Neuronal stem cell (in vitro differentiated cells): ENCODE results near the gene ST7L.
A peak's percentile ranks its signal among the peaks of the same experiment; 100 is the strongest.

Experiments
- DNase-seq: peaks from one replicate; pipeline ENCODE4 v3.0.0-alpha.2; 2013; ENCODE audit warnings: low spot score
- H2AFZ ChIP-seq: one replicate; pipeline ENCODE4 v1.6.1; 2013; ENCODE audit warnings: mild to moderate bottlenecking, low read length, inconsistent platforms
- H2AK5ac ChIP-seq: 2 replicates; pipeline ENCODE4 v1.6.1; 2013; ENCODE audit warnings: low read depth, mild to moderate bottlenecking, inconsistent platforms, low read length, moderate library complexity, mixed read lengths
- H2BK120ac ChIP-seq: 2 replicates; pipeline ENCODE4 v1.6.1; 2013; ENCODE audit warnings: low read depth, mild to moderate bottlenecking, inconsistent platforms, low read length, moderate library complexity, mixed read lengths
- H2BK12ac ChIP-seq: one replicate; pipeline ENCODE4 v1.6.1; 2013; ENCODE audit warnings: low read length, inconsistent platforms
- H2BK15ac ChIP-seq: 2 replicates; pipeline ENCODE4 v1.6.1; 2013; ENCODE audit warnings: mild to moderate bottlenecking, low read length, inconsistent platforms, mixed read lengths
- H2BK5ac ChIP-seq: one replicate; pipeline ENCODE4 v1.6.1; 2013; ENCODE audit warnings: inconsistent platforms, mild to moderate bottlenecking, low read length, moderate library complexity
- H3K14ac ChIP-seq: one replicate; pipeline ENCODE4 v1.6.1; 2013; ENCODE audit warnings: low read length, inconsistent platforms
- H3K18ac ChIP-seq: 2 replicates; pipeline ENCODE4 v1.6.1; 2013; ENCODE audit warnings: low read length, inconsistent platforms
- H3K23ac ChIP-seq: 2 replicates; pipeline ENCODE4 v1.6.1; 2013; ENCODE audit warnings: low read depth, mild to moderate bottlenecking, mixed read lengths, low read length, inconsistent platforms; ENCODE audit not compliant: poor library complexity
- H3K27ac ChIP-seq: replicated peaks from 3 replicates; pipeline ENCODE4 v1.5.1; 2013; ENCODE audit warnings: low read length, inconsistent platforms
- H3K27me3 ChIP-seq, 3 experiments: 2 replicates each; pipeline ENCODE4 v1.6.1; 2013; ENCODE audit warnings: low read length in 3 of 3, mild to moderate bottlenecking in 2 of 3, inconsistent platforms in 1 of 3, low read depth in 1 of 3, mixed read lengths in 1 of 3, moderate library complexity in 1 of 3; ENCODE audit not compliant: control insufficient read depth in 3 of 3, insufficient read depth in 3 of 3
- H3K36me3 ChIP-seq, 2 donors: replicated peaks in 1 of 2; 2 replicates each; pipeline ENCODE4 v1.6.1; 2013; ENCODE audit warnings: low read length in 2 of 2; ENCODE audit not compliant: control insufficient read depth in 2 of 2, insufficient read depth in 2 of 2
- H3K4ac ChIP-seq: 2 replicates; pipeline ENCODE4 v1.6.1; 2013; ENCODE audit warnings: inconsistent platforms, mild to moderate bottlenecking, low read length, moderate library complexity
- H3K4me1 ChIP-seq, 2 donors: 1 replicate in 1 of 2; 2 replicates in 1 of 2; pipeline ENCODE4 v1.6.1; 2013; ENCODE audit warnings: low read length in 2 of 2, low read depth in 1 of 2; ENCODE audit not compliant: control insufficient read depth in 2 of 2, insufficient read depth in 1 of 2
- H3K4me2 ChIP-seq: one replicate; pipeline ENCODE4 v1.6.1; 2013; ENCODE audit warnings: mild to moderate bottlenecking, low read length, inconsistent platforms; ENCODE audit not compliant: insufficient read depth, poor library complexity, severe bottlenecking
- H3K4me3 ChIP-seq, 2 donors: 2 replicates each; pipeline ENCODE4 v1.5.1; 2013; ENCODE audit warnings: low read length in 2 of 2, mild to moderate bottlenecking in 2 of 2, inconsistent platforms in 1 of 2, moderate library complexity in 1 of 2
- H3K79me1 ChIP-seq: one replicate; pipeline ENCODE4 v1.6.1; 2013; ENCODE audit warnings: low read depth, mild to moderate bottlenecking, inconsistent platforms, low read length, moderate library complexity
- H3K9ac ChIP-seq: one replicate; pipeline ENCODE4 v1.6.1; 2013; ENCODE audit warnings: mild to moderate bottlenecking, low read depth, low read length, inconsistent platforms; ENCODE audit not compliant: poor library complexity
- H3K9me3 ChIP-seq, 2 donors: replicated peaks in 1 of 2; 2 replicates each; pipeline versions ENCODE3 to v1.6.1; 2013; ENCODE audit warnings: low read length in 2 of 2, mild to moderate bottlenecking in 2 of 2, inconsistent platforms in 1 of 2, low read depth in 1 of 2, mixed read lengths in 1 of 2, moderate library complexity in 1 of 2; ENCODE audit not compliant: control insufficient read depth in 2 of 2, insufficient read depth in 1 of 2
- H4K8ac ChIP-seq: one replicate; pipeline ENCODE4 v1.6.1; 2013; ENCODE audit warnings: low read depth, mild to moderate bottlenecking, inconsistent platforms, low read length, moderate library complexity
- H4K91ac ChIP-seq: one replicate; pipeline ENCODE4 v1.6.1; 2013; ENCODE audit warnings: low read length, low read depth, mild to moderate bottlenecking, inconsistent platforms; ENCODE audit not compliant: poor library complexity
- WGBS, 2 donors: extraction: QIAGEN DNeasy Blood & Tissue Kit; methylation state at CpG; one replicate each; pipeline ENCODE4 v1.1.7; 2013; ENCODE audit warnings: missing lambda C conversion rate in 2 of 2, mixed read lengths in 1 of 2; ENCODE audit not compliant: insufficient read length in 2 of 2, insufficient replicate concordance in 1 of 2; ENCODE audit errors: extremely low coverage in 2 of 2; 5-methylcytosine and 5-hydroxymethylcytosine counted together

Gene ST7L

DNA sequence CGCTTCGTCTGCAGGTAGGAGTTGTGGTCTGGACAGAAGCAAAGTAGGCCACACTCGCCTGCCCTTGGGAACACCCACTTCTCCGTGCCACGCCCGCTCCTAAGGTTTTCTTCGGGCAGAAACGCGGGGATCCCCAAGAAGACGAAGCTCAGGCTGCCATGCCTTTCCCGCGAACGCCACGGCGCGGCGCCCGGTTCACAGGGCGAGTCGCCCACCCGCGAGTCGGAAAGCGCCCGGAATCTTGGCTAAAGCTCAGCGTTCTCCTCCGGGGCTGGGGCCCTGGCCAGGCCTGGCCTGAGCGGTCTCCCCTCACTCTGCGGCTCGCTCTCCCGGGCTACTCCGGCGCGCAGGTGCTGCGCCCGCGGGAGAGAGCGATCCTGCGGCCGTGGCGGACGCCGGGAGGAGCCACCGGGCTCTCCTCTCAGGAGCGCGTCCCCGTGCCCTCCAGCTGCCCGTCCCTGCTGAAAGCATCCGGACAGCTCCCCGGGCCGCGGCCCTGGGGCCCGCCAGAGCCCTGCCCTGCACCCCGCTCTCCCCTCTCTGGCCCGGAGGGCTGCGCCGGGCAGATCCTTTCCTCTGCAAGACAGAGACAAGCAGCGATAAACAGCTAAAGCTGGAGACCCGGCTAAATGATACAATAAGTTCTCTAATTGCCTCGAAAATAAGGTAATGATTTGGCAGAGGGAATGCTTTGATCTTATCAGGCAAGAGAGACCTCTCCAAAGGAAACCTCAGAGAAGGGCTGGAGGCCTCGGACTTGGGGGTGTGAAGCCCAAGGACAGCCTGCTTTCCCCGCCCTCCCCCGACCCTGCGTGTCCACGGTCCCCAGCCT is 116.9 kb downstream of the ST7L start:
- Histone ChIP-seq H2AFZ (peak overlapping the region; percentile 96), H3K36me3 (no peaks in the 10 kb centered on the region), H2BK5ac (peak overlapping the region; percentile 58), H2BK15ac (peak overlapping the region; percentile 0), H3K18ac (peak overlapping the region; percentile 89), H4K8ac (no peak overlapping the region), H3K27ac (no peak overlapping the region), H2BK120ac (peak overlapping the region; percentile 75), H3K4ac (no peak overlapping the region), H2BK12ac (no peak overlapping the region), H3K79me1 (no peaks in the 10 kb centered on the region), H3K9ac (peak overlapping the region; percentile 15), H2AK5ac (no peak overlapping the region), H3K4me2 (peak overlapping the region; percentile 78), H3K14ac (no peak overlapping the region), H3K23ac (peak overlapping the region; percentile 93), H3K4me1 (peaks cover 29 to 31% of the 10 kb centered on the region in 2 donors), H4K91ac (no peak overlapping the region), H3K27me3 (peaks cover 0 to 20% (median 8%) of the 10 kb centered on the region in 3 experiments), H3K4me3 (peak overlapping the region; percentile 47 to 71), H3K9me3 (no peaks in the 10 kb centered on the region)
- WGBS, 2 donors, result no CpG with 5 or more reads among the region's 65 CpGs
- peak; percentile 57 for DNase-seq

DNA sequence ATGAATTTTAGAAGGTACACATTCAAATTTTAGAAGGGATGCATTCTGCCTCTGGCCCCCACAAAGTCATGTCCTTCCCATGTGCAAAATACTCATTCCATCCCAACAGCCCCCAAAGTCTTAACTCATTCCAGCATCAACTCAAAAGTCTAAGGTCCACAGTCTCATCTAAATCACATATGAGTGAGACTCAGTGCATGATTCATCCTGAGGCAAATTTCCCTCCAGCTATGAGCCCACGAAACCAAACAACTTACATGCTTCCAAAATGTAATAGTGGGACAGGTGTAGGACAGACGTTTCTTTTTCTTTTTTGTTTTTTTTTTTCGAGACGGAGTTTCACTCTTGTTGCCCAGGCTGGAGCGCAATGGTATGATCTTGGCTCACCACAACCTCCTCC is 122.7 kb downstream of the ST7L start:
- no peak overlapping the region for H2AK5ac ChIP-seq
- H2BK5ac ChIP-seq, result no peak overlapping the region
- no peak overlapping the region for H3K4ac ChIP-seq
- no peak overlapping the region for H3K9ac ChIP-seq
- no peak overlapping the region for H3K14ac ChIP-seq
- no peaks in the 10 kb centered on the region for H3K36me3 ChIP-seq
- WGBS, 2 donors, result no CpG with 5 or more reads among the region's 5 CpGs
- no peak overlapping the region for H2BK12ac ChIP-seq
- no peak overlapping the region for H3K4me2 ChIP-seq
- no peak overlapping the region for H2BK15ac ChIP-seq
- H3K4me3 ChIP-seq, result no peak overlapping the region
- H3K79me1 ChIP-seq, result no peaks in the 10 kb centered on the region
- no peak for DNase-seq
- no peaks in the 10 kb centered on the region for H3K9me3 ChIP-seq
- H4K91ac ChIP-seq, result no peak overlapping the region
- H3K4me1 ChIP-seq, result no peaks in the 10 kb centered on the region
- H3K18ac ChIP-seq, result no peak overlapping the region
- H3K27ac ChIP-seq, result no peak overlapping the region
- H3K23ac ChIP-seq, result no peak overlapping the region
- no peak overlapping the region for H2BK120ac ChIP-seq
- H2AFZ ChIP-seq, result no peak overlapping the region
- H4K8ac ChIP-seq, result no peak overlapping the region
- peaks cover 0 to 4% (median 0%) of the 10 kb centered on the region in 3 experiments for H3K27me3 ChIP-seq

DNA sequence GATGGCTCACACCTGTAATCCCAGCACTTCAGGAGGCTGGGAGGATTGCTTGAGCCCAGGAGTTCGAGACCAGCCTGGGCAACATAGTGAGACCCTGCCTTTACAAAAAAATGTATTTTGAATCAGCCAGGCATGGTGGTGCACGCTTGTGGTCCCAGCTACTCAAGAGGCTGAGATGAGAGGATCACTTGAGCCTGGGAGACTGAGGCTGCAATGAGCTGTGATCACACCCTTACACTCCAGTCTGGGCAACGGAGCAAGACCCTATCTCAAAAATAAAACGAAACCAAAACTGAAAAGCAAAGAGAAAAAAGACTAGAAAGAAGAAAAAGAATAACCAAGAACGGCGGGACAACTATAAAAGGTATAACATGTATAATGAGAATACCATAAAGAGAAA is 125.6 kb downstream of the ST7L start:
- Histone ChIP-seq H3K9ac (no peak overlapping the region), H3K14ac (no peak overlapping the region), H3K79me1 (no peaks in the 10 kb centered on the region), H3K27me3 (no peaks in the 10 kb centered on the region), H3K18ac (no peak overlapping the region), H3K4ac (no peak overlapping the region), H3K27ac (no peak overlapping the region), H4K91ac (no peak overlapping the region), H2BK15ac (no peak overlapping the region), H3K36me3 (no peaks in the 10 kb centered on the region), H3K9me3 (no peaks in the 10 kb centered on the region), H2AK5ac (no peak overlapping the region), H2AFZ (no peak overlapping the region), H2BK12ac (no peak overlapping the region), H3K23ac (no peak overlapping the region), H2BK5ac (no peak overlapping the region), H3K4me1 (no peaks in the 10 kb centered on the region), H3K4me2 (no peak overlapping the region), H2BK120ac (no peak overlapping the region), H3K4me3 (no peak overlapping the region), H4K8ac (no peak overlapping the region)
- WGBS, 2 donors, result no CpG with 5 or more reads among the region's 6 CpGs
- no peak for DNase-seq

DNA sequence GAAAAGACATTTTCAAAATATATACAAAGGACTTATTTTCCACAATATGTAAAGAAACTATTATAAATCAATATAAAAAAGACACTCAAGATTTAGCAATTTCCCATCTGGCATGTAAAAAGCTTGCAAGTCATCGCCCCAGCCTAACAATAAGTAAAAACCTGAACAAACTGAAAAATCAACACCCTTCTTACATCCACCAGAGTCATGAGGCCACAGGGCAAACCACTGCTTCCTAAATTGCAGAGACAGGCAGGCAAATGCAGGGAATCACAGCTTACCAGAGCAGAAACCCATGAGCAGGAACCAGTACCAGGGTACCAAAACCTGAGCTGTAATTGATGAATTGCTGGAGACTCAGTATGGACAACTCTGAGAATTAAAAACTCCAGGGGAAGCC is 126.9 kb downstream of the ST7L start:
- Histone ChIP-seq H2AFZ (no peak overlapping the region), H3K23ac (no peak overlapping the region), H3K4ac (no peak overlapping the region), H3K4me1 (no peaks in the 10 kb centered on the region), H2BK12ac (no peak overlapping the region), H2AK5ac (no peak overlapping the region), H3K4me2 (no peak overlapping the region), H4K91ac (no peak overlapping the region), H2BK120ac (no peak overlapping the region), H3K18ac (no peak overlapping the region), H3K27ac (no peak overlapping the region), H2BK15ac (no peak overlapping the region), H3K36me3 (no peaks in the 10 kb centered on the region), H4K8ac (no peak overlapping the region), H3K9me3 (no peaks in the 10 kb centered on the region), H3K79me1 (no peaks in the 10 kb centered on the region), H2BK5ac (no peak overlapping the region), H3K14ac (no peak overlapping the region), H3K4me3 (no peak overlapping the region), H3K27me3 (no peaks in the 10 kb centered on the region), H3K9ac (no peak overlapping the region)
- WGBS, 2 donors, result no CpG with 5 or more reads among the region's 1 CpG
- no peak for DNase-seq
